ENCODE measurements around the gene CBY2.
"Not testable (repeated sequence)": the region's sequence is repeated elsewhere in the genome, so short reads cannot be mapped to it uniquely, and the experiment has no call there.

The CBY2 gene

DNA sequence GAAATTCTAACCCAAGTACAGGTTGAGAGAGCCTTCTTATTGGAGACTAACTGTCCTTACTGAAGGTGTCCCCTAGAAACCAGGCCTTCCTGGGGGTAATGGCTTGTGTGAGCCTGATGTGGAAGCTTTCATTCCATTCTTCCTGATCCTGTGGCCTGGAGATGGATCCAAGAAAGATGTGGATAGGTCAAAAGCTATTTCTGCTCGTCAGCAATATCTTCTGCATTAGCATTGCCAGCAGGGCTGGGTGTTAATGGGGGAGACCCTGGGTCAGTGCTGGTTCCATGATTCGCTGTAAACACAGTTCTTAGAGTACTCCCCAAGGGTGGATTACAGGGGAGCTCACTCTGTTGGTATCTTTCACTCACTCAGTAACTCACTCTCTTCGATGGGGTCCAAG lies 42.9 kb downstream of the CBY2 start:
- no peak for DNase-seq (ENCODE audit: low spot score)

DNA sequence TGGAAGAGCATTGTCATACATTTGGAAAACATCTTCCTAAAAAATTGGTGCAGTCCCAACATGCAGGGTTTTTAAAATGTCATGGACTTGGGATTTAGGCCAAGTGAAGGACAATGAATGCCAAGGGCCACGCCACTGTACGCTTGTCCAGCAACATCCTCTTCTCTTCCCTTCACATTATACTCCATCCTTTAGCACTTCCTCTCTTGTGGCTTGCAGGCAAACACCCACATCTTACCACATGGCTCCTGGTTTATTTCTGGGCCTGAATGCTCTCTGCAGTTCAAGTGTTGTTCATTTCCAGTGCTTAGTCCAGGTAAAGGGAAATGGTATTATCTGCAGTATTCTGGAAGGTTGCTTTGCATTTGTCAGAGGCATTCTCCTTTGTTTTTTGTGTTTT lies 45.0 kb downstream of the CBY2 start:
- no peak for DNase-seq (ENCODE audit: low spot score)

DNA sequence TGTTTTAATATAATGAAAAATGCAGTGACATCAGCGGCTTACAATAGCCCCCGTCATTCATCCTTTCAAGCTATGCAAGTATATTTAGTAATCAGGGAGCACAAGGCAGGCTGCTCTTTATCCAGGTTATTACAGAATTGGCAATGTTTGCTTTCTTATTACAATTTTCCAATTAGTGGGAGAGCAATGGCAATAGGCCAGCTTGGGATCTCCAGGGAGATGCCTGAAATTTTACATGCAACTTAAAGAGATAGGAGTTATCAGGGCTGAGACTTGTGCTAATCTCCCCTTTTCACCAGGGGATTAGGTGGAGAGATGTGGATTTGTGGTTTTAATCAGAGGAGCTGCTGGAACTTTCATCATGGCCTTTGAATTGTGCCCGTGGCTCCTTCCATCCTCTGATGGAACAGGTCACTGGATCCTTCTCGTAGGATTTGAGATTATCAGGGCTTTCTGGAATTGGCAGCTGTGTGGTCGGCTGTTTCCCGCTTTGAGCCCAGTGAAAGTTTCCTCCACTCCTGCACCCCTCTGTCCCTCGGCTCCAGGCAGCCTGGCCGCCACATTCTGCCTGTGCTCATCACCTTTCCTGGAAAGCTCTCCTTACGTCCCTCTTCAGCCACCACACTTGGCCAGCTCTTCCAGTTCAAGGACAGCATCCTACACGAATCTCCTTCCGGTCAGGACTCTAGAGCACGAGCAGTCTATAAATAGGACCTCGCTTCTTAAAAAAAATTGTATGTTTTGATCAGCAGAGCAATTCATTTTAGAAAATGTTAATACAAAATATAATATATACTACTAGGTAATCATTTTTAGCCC lies 47.0 kb downstream of the CBY2 start:
- DNase-seq (ENCODE audit: low spot score): no peak

DNA sequence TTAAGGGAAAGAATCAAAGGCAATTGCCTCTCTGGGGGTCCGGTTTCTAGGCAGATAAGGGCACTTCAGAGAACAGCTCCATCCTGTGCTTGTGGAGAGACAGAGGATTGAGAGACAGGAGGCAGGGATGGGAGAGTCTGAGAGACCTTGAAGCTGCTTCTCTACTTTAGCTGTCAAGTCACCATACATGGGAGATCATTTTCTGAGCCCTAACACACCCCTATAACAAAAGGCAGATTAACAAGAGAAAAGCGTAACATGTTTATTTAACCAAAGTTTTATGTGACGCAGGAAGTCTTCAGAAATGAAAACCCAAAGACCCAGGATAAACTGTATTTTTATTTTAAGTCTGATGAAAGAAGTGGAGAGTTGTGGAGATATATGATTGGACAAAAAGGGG lies 48.4 kb downstream of the CBY2 start:
- DNase-seq (ENCODE audit: low spot score): no peak

DNA sequence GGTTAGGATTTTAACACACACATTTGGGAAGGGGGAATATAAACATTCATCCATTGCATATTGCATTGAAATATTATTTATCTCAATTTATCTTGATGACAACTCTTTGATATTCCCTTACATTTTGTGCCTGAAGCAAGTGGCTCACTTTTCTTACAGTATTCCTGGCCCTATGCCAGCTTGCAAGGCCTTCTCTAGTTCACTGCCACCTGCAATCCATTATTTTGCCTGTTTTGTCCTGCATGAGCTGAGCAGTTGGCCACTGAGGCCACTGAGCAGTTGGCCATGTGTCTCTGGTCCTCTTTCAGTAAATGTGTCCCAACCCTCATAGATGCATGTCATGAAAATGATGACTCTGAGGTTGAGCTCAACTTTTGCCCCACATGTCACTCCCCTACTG lies 49.8 kb downstream of the CBY2 start:
- no peak for DNase-seq (ENCODE audit: low spot score)

- no peak for DNase-seq (ENCODE audit: low spot score)
Measured at GRCh38 chr13:45752510-45752909, 50.4 kb downstream of the CBY2 start.

DNA sequence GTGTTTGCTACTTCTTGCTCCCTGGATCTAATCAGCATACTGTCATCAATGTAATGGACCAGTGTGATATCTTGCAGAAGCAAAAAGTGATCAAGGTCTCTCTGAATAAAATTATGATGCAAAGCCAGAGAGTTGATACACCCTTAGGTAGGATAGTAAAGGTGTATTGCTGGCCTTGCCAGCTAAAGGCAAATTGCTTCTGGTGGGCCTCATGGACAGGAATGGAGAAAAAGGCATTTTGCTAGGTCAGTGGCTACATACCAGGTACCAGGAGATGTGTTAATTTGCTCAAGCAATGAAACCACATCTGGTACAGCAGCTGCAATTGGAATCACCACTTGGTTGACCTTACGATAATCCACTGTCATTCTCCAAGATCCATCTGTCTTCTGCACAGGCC lies 54.4 kb downstream of the CBY2 start:
- DNase-seq (ENCODE audit: low spot score): not testable (repeated sequence)

GRCh38 chr13:45757589-45757988 lies 55.5 kb downstream of the CBY2 start:
- DNase-seq (ENCODE audit: low spot score): not testable (repeated sequence)

DNA sequence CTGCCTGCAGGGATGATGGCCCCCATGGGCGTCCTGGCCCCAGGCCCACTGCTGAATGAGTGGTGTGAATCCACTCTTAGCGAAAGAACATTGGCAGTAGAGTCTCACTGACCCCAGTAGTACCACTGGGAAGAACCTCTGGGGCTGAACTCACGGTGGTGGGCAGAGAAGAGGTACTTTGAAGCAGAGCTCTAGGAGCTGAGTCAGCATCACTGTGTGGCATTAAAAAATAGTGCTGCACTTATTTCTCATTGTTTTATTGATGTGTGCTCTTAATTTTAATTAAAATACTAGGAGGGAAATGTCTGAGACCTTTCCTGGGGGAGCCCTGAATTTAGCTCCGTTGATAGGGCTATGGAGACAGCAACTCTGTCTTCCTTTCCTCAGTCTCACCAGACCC lies 61.3 kb downstream of the CBY2 start:
- DNase-seq (ENCODE audit: low spot score): no peak

Measured in cerebellar cortex (tissue), 1 donor.